Smooth muscle cell (in vitro differentiated cells): ENCODE data around the gene INTS3. TPM values are rescaled to one million over a fixed set of nuclear protein-coding genes. Genes with fewer than 3 reads are reported as not detected.

Experiments used
- DNase-seq: peaks from one replicate; lab custom pipeline; 2025; ENCODE audit not compliant: unreplicated experiment; lab: John Stamatoyannopoulos, UW
- H2AFZ ChIP-seq: fragments of 200-600 bp; sonication (generic); 2 replicates; pipeline ENCODE4 v1.6.0; 2016; ENCODE audit warnings: antibody characterized with exemption, low read depth, mild to moderate bottlenecking
- H3F3A ChIP-seq: fragments of 200-600 bp; sonication (generic); 2 replicates; pipeline ENCODE4 v1.6.0; 2017; ENCODE audit warnings: antibody characterized with exemption, low read depth
- H3K27ac ChIP-seq: fragments of 200-600 bp; sonication (generic); 2 replicates; pipeline ENCODE4 v1.5.1; 2016; ENCODE audit warnings: low read depth, mild to moderate bottlenecking
- H3K27me3 ChIP-seq: fragments of 200-600 bp; sonication (generic); 2 replicates; pipeline ENCODE4 v1.6.1; 2016; ENCODE audit warnings: low read depth, mild to moderate bottlenecking
- H3K36me3 ChIP-seq: fragments of 200-600 bp; sonication (generic); 2 replicates; pipeline ENCODE4 v1.5.1; 2016; ENCODE audit warnings: low read depth
- H3K4me1 ChIP-seq: fragments of 200-600 bp; sonication (generic); 2 replicates; pipeline ENCODE4 v1.5.1; 2016; ENCODE audit warnings: low read depth
- H3K4me2 ChIP-seq: fragments of 200-600 bp; sonication (generic); 2 replicates; pipeline ENCODE4 v1.6.0; 2016; ENCODE audit warnings: mild to moderate bottlenecking
- H3K4me3 ChIP-seq: fragments of 200-600 bp; sonication (generic); 2 replicates; pipeline ENCODE4 v1.5.1; 2016; ENCODE audit warnings: mild to moderate bottlenecking
- H3K79me2 ChIP-seq: fragments of 200-600 bp; sonication (generic); 2 replicates; pipeline ENCODE4 v1.6.0; 2016; ENCODE audit warnings: low read depth, mild to moderate bottlenecking
- H3K9ac ChIP-seq: fragments of 200-600 bp; sonication (generic); 2 replicates; pipeline ENCODE4 v1.6.0; 2016; ENCODE audit warnings: low read depth
- H3K9me3 ChIP-seq: fragments of 200-600 bp; sonication (generic); replicated peaks from 2 replicates; pipeline ENCODE4 v1.5.1; 2016; ENCODE audit warnings: low read depth
- H4K20me1 ChIP-seq: fragments of 200-600 bp; sonication (generic); 2 replicates; pipeline ENCODE4 v1.6.0; 2016; ENCODE audit warnings: low read depth
- WGBS: methylation state at CpG from one replicate; pipeline ENCODE4 v1.1.7; 2016; ENCODE audit warnings: low lambda C conversion rate; 5-methylcytosine and 5-hydroxymethylcytosine counted together
- polyA plus RNA-seq: library from polyadenylated mRNA; unstranded; fragments of >200 nt; fragmentation: Nextera tagmentation; extraction: Ambion mirVana; gene quantifications from 2 replicates; pipeline ENCODE4 v1.2.1, GENCODE V29; 2016
- total RNA-seq: library from RNA; depleted of rRNA; stranded (reverse); fragments of >200 nt; gene quantifications from 2 replicates; pipeline ENCODE4 v1.2.3, GENCODE V29; 2014
- TF ChIP-seq, protein P1 (sequence below): fragments of 200-600 bp; sonication (generic); IDR thresholded peaks from 2 replicates; pipeline ENCODE4 v1.5.1; 2017; ENCODE audit warnings: borderline replicate concordance, mild to moderate bottlenecking, antibody characterized with exemption; ENCODE audit not compliant: insufficient read depth, poor library complexity, severe bottlenecking

The INTS3 gene
- total and polyA plus RNA-seq, 2 experiments from 2014 or later: 22.3 to 33.6 TPM

- no peaks in the 10 kb centered on the region for H3K27me3 ChIP-seq
- H3K79me2 ChIP-seq: peaks cover under 1% of the 10 kb centered on the region
- TF ChIP-seq, protein P1, sequence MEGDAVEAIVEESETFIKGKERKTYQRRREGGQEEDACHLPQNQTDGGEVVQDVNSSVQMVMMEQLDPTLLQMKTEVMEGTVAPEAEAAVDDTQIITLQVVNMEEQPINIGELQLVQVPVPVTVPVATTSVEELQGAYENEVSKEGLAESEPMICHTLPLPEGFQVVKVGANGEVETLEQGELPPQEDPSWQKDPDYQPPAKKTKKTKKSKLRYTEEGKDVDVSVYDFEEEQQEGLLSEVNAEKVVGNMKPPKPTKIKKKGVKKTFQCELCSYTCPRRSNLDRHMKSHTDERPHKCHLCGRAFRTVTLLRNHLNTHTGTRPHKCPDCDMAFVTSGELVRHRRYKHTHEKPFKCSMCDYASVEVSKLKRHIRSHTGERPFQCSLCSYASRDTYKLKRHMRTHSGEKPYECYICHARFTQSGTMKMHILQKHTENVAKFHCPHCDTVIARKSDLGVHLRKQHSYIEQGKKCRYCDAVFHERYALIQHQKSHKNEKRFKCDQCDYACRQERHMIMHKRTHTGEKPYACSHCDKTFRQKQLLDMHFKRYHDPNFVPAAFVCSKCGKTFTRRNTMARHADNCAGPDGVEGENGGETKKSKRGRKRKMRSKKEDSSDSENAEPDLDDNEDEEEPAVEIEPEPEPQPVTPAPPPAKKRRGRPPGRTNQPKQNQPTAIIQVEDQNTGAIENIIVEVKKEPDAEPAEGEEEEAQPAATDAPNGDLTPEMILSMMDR: peak; percentile 41
- H3K9ac ChIP-seq: no peak overlapping the region
- H3K9me3 ChIP-seq: no peaks in the 10 kb centered on the region
- peak overlapping the region; percentile 46 for H3K27ac ChIP-seq
- H3F3A ChIP-seq: peaks cover 18% of the 10 kb centered on the region
- no peak overlapping the region for H3K4me3 ChIP-seq
- H2AFZ ChIP-seq: no peak overlapping the region
- no peaks in the 10 kb centered on the region for H3K36me3 ChIP-seq
- H4K20me1 ChIP-seq: no peaks in the 10 kb centered on the region
- no peak for DNase-seq
- H3K4me2 ChIP-seq: no peak overlapping the region
- H3K4me1 ChIP-seq: peaks cover 10% of the 10 kb centered on the region
- 75% methylated on average over 19 of the region's 21 CpGs for WGBS
Measured at GRCh38 chr1:153771841-153772593, 44.2 kb downstream of the INTS3 start.

DNA sequence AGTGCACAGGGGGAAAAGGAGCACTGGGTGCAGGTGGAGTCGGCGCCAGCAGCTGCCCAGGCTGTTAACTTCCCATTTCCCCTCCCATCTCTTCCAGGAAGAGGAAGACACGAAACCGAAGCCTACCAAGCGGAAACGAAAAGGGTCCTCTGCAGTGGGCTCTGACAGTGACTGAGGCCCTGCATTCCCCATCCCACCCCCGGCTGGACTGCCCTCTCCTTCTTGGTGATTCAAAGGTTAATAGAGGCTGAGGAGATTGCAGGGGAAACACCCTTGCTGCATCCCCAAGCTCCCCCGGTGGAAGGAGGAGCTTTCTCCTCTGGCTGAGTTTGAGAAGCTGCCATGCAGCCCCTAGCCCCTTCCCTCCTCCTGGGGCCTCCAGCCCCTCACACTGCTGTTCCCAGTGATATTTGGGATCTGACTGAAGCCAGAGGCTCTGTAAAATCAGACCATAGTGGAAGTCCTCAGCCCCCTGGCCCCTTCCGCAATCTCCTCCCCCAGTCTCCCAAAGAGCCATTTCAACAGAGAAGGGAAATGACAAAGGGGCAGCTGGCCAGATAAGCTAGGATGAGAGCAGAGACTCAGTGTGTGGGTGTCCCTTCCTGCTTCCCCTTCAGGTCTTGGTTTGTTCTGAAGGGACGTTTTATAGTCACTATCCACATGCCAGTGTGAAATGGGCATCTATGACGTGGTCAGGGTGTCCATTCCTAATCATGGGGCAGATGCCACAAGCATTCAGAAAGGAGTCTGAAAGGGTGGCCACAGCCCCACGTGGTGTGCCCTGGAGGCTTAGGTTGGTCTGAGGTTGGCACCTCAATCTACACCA is 45.5 kb downstream of the INTS3 start:
- TF ChIP-seq, protein P1: no peak
- H3K4me1 ChIP-seq: peaks cover 10% of the 10 kb centered on the region
- peak overlapping the region; percentile 46 for H3K27ac ChIP-seq
- H2AFZ ChIP-seq: no peak overlapping the region
- H3K9ac ChIP-seq: peak overlapping the region; percentile 16
- no peaks in the 10 kb centered on the region for H4K20me1 ChIP-seq
- 47% methylated on average over 12 of the region's 12 CpGs for WGBS
- no peaks in the 10 kb centered on the region for H3K36me3 ChIP-seq
- peak overlapping the region; percentile 61 for H3K4me2 ChIP-seq
- no peak for DNase-seq
- peaks cover 18% of the 10 kb centered on the region for H3F3A ChIP-seq
- no peak overlapping the region for H3K4me3 ChIP-seq
- H3K27me3 ChIP-seq: no peaks in the 10 kb centered on the region
- peaks cover 10% of the 10 kb centered on the region for H3K79me2 ChIP-seq
- H3K9me3 ChIP-seq: no peaks in the 10 kb centered on the region

- H3K27me3 ChIP-seq: no peaks in the 10 kb centered on the region
- H3K9me3 ChIP-seq: no peaks in the 10 kb centered on the region
- H3F3A ChIP-seq: peaks cover 18% of the 10 kb centered on the region
- peaks cover 10% of the 10 kb centered on the region for H3K79me2 ChIP-seq
- H3K4me2 ChIP-seq: no peak overlapping the region
- TF ChIP-seq, protein P1: no peak
- peak overlapping the region; percentile 46 for H3K27ac ChIP-seq
- no peak overlapping the region for H3K4me3 ChIP-seq
- DNase-seq: no peak
- H4K20me1 ChIP-seq: no peaks in the 10 kb centered on the region
- peaks cover 10% of the 10 kb centered on the region for H3K4me1 ChIP-seq
- 66% methylated on average over 8 of the region's 8 CpGs for WGBS
- no peaks in the 10 kb centered on the region for H3K36me3 ChIP-seq
- H3K9ac ChIP-seq: no peak overlapping the region
- H2AFZ ChIP-seq: no peak overlapping the region
Measured at GRCh38 chr1:153774026-153774595, 46.3 kb downstream of the INTS3 start.
